Keratinocyte (primary cell): ENCODE measurements around the gene DISC1. TPM values are rescaled to one million over a fixed set of nuclear protein-coding genes. Genes with fewer than 3 reads are reported as not detected.
"Not testable (repeated sequence)": the region's sequence is repeated elsewhere in the genome, so short reads cannot be mapped to it uniquely, and the experiment has no call there.

Source experiments
- DNase-seq: peaks from one replicate; pipeline ENCODE4 v3.0.0-alpha.2; 2011; ENCODE audit warnings: low read depth, missing footprints, low spot score
- FAIRE-seq: peaks from 2 replicates; lab custom pipeline; 2011; peaks lifted over from hg19 to GRCh38; lab: Jason Lieb, UNC
- H2AFZ ChIP-seq: 2 replicates; pipeline ENCODE4 v1.6.0; 2012; ENCODE audit warnings: low read length, control low read depth, inconsistent platforms; ENCODE audit not compliant: control insufficient read depth
- H3K27ac ChIP-seq: 2 replicates; pipeline ENCODE4 v1.5.1; 2011; ENCODE audit warnings: low read length; ENCODE audit not compliant: control insufficient read depth, insufficient read depth
- H3K27me3 ChIP-seq: 3 replicates; pipeline ENCODE4 v1.6.0; 2011; ENCODE audit warnings: low read length; ENCODE audit not compliant: control insufficient read depth, insufficient read depth; ENCODE audit errors: extremely low read depth
- H3K36me3 ChIP-seq, 2 experiments: 2 replicates in 1 of 2; 3 replicates in 1 of 2; pipeline ENCODE4 v1.5.1; 2011; ENCODE audit warnings: low read length in 2 of 2, mild to moderate bottlenecking in 1 of 2; ENCODE audit not compliant: control insufficient read depth in 2 of 2, insufficient read depth in 2 of 2; ENCODE audit errors: extremely low read depth in 1 of 2
- H3K4me1 ChIP-seq: 3 replicates; pipeline ENCODE4 v1.5.1; 2011; ENCODE audit warnings: low read length; ENCODE audit not compliant: control insufficient read depth, insufficient read depth; ENCODE audit errors: extremely low read depth
- H3K4me2 ChIP-seq: 3 replicates; pipeline ENCODE4 v1.6.0; 2011; ENCODE audit warnings: low read depth, low read length; ENCODE audit not compliant: control insufficient read depth, insufficient read depth; ENCODE audit errors: extremely low read depth
- H3K4me3 ChIP-seq, 3 experiments: fragments of 200-600 bp in 1 of 3; sonication (generic) in 1 of 3; 2 replicates in 2 of 3; 3 replicates in 1 of 3; pipeline ENCODE4 v1.5.1; 2011 to 2016; ENCODE audit warnings: low read length in 3 of 3, mild to moderate bottlenecking in 3 of 3, control low read depth in 2 of 3, inconsistent platforms in 1 of 3, low read depth in 1 of 3, mixed read lengths in 1 of 3, mixed run types in 1 of 3, moderate library complexity in 1 of 3; ENCODE audit not compliant: control insufficient read depth in 2 of 3, insufficient read depth in 2 of 3; ENCODE audit errors: extremely low read depth in 1 of 3
- H3K79me2 ChIP-seq: 2 replicates; pipeline ENCODE4 v1.6.0; 2012; ENCODE audit warnings: low read length; ENCODE audit not compliant: control insufficient read depth, insufficient read depth
- H3K9ac ChIP-seq: 3 replicates; pipeline ENCODE4 v1.6.0; 2011; ENCODE audit warnings: low read length; ENCODE audit not compliant: control insufficient read depth, insufficient read depth; ENCODE audit errors: extremely low read depth
- H3K9me1 ChIP-seq: 3 replicates; pipeline ENCODE4 v1.6.0; 2011; ENCODE audit warnings: low read length; ENCODE audit not compliant: control insufficient read depth, insufficient read depth; ENCODE audit errors: extremely low read depth
- H3K9me3 ChIP-seq: 2 replicates; pipeline ENCODE4 v1.5.1; 2012; ENCODE audit warnings: low read depth, low read length; ENCODE audit not compliant: control insufficient read depth
- H4K20me1 ChIP-seq: 3 replicates; pipeline ENCODE4 v1.6.0; 2011; ENCODE audit warnings: low read length; ENCODE audit not compliant: control insufficient read depth, insufficient read depth; ENCODE audit errors: extremely low read depth
- EZH2 ChIP-seq: IDR thresholded peaks from one replicate; pipeline ENCODE4 v1.6.1; 2012; ENCODE audit warnings: inconsistent platforms, mild to moderate bottlenecking, low read length, moderate library complexity
- dilution Hi-C: fragments of 300-500 bp; cut with MboI; formaldehyde crosslinking; loops from one replicate; pipeline ENCODE4 v1.7.0; 2020; ENCODE audit warnings: low sequenced_read_pairs; ENCODE audit not compliant: extremely low pct_ligation_motif_present
- polyA plus RNA-seq, 5 experiments: library from polyadenylated mRNA; depleted of rRNA in 3 of 5; stranded (reverse) in 3 of 5; stranded (forward) in 1 of 5; unstranded in 1 of 5; fragments of >200 nt; gene quantifications; 1 replicate in 1 of 5; 2 replicates in 3 of 5; 3 replicates in 1 of 5; pipeline versions ENCODE4 v1.2.1 to v1.2.3, GENCODE V29; 2011 to 2012; ENCODE audit warnings: missing spikeins in 2 of 5, low read depth in 1 of 5, low replicate concordance in 1 of 5
- TF ChIP-seq, protein P1 (sequence below), 3 experiments: IDR thresholded peaks in 1 of 3; conservative IDR thresholded peaks in 1 of 3; optimal IDR thresholded peaks in 1 of 3; 2 replicates in 2 of 3; 3 replicates in 1 of 3; pipeline versions ENCODE3 to v1.5.1; 2011; ENCODE audit warnings: low read length in 3 of 3, mild to moderate bottlenecking in 3 of 3, moderate library complexity in 2 of 3, control low read depth in 1 of 3, inconsistent platforms in 1 of 3; ENCODE audit not compliant: insufficient read depth in 2 of 3; ENCODE audit errors: extremely low read depth in 1 of 3

DISC1 gene
- polyA plus RNA-seq, 1 donor (not counting 4 experiments of a cell fraction or from before 2014, with no cell fraction given) = 0.47 TPM

DNA sequence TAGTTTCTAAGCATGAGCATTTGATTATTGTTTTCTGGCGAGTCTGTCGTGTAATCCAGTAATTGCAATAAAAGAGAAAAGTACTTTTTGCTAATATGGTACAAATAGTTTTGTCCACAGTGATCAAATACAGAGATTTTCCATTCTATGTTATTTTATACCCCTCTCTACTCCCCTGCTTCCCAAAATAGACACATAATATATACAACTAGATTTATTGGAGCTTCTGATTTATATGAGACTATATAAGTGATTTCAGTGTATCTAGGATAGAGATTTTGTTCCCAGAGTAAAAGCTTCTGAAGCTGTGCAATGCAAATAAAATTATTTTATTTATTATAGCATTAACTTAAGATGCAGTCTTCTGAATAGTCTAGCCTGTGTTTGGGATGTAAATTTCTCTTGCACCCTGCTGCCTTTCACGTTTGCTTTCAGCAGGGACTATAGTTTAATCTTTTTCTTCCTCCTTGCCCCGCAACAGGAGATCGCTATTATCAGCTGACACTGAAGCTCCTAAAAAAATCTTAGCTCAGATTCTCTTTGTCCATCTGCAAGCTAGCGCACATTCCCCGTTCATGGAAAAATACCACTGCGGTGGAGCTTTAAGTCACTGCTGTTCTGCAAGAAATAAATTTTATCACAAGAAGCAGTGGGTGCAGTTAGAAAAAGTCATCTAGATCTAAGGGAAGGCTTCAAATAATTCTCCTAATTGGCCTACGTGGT lies 273.3 kb downstream of the DISC1 start:
- Histone ChIP-seq H3K4me3 (no peak overlapping the region), H3K9me1 (no peaks in the 10 kb centered on the region), H4K20me1 (no peaks in the 10 kb centered on the region), H3K9ac (no peak overlapping the region), H3K27ac (no peak overlapping the region), H2AFZ (no peak overlapping the region), H3K36me3 (no peaks in the 10 kb centered on the region), H3K4me2 (no peak overlapping the region), H3K79me2 (no peaks in the 10 kb centered on the region), H3K27me3 (no peaks in the 10 kb centered on the region), H3K9me3 (no peaks in the 10 kb centered on the region), H3K4me1 (no peaks in the 10 kb centered on the region)
- dilution Hi-C loops = no loop called here
- DNase-seq (no peak), FAIRE-seq (no peak)
- TF ChIP-seq, protein P1, sequence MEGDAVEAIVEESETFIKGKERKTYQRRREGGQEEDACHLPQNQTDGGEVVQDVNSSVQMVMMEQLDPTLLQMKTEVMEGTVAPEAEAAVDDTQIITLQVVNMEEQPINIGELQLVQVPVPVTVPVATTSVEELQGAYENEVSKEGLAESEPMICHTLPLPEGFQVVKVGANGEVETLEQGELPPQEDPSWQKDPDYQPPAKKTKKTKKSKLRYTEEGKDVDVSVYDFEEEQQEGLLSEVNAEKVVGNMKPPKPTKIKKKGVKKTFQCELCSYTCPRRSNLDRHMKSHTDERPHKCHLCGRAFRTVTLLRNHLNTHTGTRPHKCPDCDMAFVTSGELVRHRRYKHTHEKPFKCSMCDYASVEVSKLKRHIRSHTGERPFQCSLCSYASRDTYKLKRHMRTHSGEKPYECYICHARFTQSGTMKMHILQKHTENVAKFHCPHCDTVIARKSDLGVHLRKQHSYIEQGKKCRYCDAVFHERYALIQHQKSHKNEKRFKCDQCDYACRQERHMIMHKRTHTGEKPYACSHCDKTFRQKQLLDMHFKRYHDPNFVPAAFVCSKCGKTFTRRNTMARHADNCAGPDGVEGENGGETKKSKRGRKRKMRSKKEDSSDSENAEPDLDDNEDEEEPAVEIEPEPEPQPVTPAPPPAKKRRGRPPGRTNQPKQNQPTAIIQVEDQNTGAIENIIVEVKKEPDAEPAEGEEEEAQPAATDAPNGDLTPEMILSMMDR (optimal IDR thresholded peaks at IDR 0.05 in 1 of 3, IDR thresholded peaks at IDR 0.05 in 1 of 3, conservative IDR thresholded peaks at IDR 0.05 in 1 of 3; ENCODE audit: extremely low read depth in 1 of 3, insufficient read depth in 2 of 3, low read length in 3 of 3) = no peak
- TF ChIP-seq EZH2 = no peak

DNA sequence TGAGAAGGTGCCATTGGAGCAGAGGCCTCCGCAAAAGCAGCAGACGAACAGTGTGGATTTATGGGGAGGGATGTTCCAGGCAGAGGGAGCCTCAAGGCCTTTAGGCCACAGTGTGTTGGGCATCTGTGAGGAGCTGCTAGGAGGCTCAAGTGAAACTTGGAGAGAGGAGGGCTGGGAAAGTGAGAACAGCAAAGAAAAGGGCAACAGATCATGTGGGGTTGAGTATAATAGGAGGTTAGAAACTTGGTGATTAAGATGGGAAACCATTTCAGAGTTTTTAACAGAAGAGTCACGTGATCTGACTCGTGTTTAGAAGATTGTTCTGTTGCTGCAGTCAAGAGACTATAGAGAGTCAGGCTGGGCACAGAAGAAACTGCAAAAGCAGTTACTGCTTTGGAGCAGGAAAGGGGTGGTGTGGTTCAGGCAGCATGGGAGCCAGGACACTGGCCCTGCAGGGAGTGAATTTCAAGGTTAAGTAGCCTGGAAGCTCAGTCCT lies 277.0 kb downstream of the DISC1 start:
- H3K27ac ChIP-seq = no peak overlapping the region
- H3K4me3 ChIP-seq = no peak overlapping the region
- no peaks in the 10 kb centered on the region for H3K79me2 ChIP-seq
- no peak overlapping the region for H2AFZ ChIP-seq
- no peak overlapping the region for H3K4me2 ChIP-seq
- no peaks in the 10 kb centered on the region for H3K36me3 ChIP-seq
- H4K20me1 ChIP-seq = no peaks in the 10 kb centered on the region
- H3K9me1 ChIP-seq = no peaks in the 10 kb centered on the region
- H3K9me3 ChIP-seq = no peaks in the 10 kb centered on the region
- dilution Hi-C loops = no loop called here
- H3K4me1 ChIP-seq = no peaks in the 10 kb centered on the region
- no peak overlapping the region for H3K9ac ChIP-seq
- TF ChIP-seq EZH2 = no peak
- TF ChIP-seq, protein P1 (optimal IDR thresholded peaks at IDR 0.05 in 1 of 3, IDR thresholded peaks at IDR 0.05 in 1 of 3, conservative IDR thresholded peaks at IDR 0.05 in 1 of 3; ENCODE audit: extremely low read depth in 1 of 3, insufficient read depth in 2 of 3, low read length in 3 of 3) = no peak
- DNase-seq (no peak), FAIRE-seq (no peak)
- H3K27me3 ChIP-seq = no peaks in the 10 kb centered on the region

DNA sequence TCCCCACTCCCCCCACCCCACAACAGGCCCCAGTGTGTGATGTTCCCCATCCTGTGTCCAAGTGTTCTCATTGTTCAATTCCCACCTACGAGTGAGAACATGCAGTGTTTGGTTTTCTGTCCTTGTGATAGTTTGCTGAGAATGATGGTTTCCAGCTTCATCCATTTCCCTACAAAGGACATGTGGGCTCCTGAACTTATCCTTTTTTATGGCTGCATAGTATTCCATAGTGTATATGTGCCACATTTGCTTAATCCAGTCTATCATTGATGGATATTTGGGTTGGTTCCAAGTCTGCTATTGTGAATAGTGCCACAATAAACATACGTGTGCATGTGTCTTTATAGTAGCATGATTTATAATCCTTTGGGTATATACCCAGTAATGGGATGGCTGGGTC lies 280.7 kb downstream of the DISC1 start:
- H2AFZ ChIP-seq, H3K4me2 ChIP-seq, DNase-seq, H3K4me1 ChIP-seq, H3K4me3 ChIP-seq, H3K9me1 ChIP-seq, H3K9ac ChIP-seq, FAIRE-seq, H4K20me1 ChIP-seq, H3K36me3 ChIP-seq, H3K27me3 ChIP-seq, H3K27ac ChIP-seq, dilution Hi-C loops, H3K79me2 ChIP-seq, H3K9me3 ChIP-seq: not testable (repeated sequence)
